NCI-H510A treated with DMSO at 0.1 percent for 48 hours (cell line): ENCODE results near the gene WDPCP.
"Not testable (repeated sequence)": the region's sequence is repeated elsewhere in the genome, so short reads cannot be mapped to it uniquely, and the experiment has no call there.

Source experiments
- DNase-seq: peaks from one replicate; lab custom pipeline; 2025; lab: John Stamatoyannopoulos, UW

WDPCP gene

DNA sequence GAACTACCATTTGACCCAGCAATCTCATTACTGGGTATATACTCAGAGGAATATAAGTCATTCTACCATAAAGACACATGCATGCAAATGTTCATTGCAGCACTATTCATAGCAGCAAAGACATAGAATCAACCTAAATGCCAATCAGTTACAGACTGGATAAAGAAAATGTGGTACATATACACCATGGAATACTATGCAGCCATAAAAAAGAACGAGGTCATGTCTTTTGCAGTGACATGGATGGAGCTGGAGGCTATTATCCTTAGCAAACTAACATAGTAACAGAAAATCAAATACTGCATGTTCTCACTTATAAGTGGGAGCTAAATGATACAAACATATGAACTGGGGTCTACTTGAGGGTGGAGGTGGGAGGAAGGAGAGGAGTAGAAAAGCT, 230.6 kb downstream of the WDPCP start:
- not testable (repeated sequence) for DNase-seq

DNA sequence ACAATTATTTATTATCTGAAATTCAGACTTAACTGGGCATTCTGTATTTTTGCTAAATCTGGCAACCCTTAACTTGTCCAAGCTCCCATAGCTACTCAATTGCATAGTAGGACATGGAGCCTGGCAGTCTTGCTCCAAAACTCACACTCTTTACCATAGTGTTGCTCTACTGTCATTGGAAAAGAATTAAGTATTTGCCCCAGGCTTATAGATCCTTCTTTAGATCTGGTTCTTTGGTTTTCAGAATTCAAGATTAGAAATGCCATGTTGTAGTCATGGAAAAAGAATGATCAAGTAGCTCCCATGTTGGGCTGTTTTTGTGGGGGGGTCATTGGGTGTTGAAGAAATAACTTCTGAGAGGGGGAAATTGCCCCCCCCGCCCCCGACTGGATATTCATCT, 240.9 kb downstream of the WDPCP start:
- no peak for DNase-seq

DNA sequence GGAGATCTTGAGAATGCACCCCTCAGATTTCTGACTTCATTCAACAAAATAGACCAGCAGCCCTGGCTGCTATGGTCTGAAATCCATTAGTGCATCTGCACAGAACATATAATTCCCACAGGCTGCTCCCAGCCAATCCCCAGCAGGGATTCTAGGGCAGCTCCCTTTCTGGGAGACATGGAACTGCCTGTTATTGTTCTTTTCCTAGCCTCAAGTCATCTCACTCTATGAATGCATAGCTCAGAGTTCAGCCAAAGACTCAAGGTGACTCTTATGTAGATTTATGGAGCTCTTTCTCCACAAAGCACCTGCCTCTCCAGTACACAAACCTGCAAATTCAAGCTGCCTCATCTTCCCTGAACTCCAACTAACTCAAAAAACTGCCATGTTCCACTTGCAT, 241.9 kb downstream of the WDPCP start:
- DNase-seq, result no peak

DNA sequence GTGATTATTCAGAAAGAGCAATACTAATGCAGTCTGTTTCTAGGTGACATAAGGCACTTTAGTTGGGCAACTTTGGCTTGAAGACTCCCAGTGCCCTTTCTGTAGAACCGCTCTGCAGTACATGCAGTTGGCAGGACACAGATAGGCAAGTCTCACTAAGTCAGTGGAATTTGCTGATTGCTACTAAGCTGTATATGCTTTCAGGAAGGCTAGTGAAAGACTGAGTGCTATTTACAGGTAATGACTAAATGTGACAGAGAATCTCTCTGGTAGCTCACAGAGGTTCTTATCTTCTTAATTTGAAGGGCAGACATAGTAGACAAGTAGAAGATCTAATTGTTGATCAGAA, 243.0 kb downstream of the WDPCP start:
- no peak for DNase-seq

DNA sequence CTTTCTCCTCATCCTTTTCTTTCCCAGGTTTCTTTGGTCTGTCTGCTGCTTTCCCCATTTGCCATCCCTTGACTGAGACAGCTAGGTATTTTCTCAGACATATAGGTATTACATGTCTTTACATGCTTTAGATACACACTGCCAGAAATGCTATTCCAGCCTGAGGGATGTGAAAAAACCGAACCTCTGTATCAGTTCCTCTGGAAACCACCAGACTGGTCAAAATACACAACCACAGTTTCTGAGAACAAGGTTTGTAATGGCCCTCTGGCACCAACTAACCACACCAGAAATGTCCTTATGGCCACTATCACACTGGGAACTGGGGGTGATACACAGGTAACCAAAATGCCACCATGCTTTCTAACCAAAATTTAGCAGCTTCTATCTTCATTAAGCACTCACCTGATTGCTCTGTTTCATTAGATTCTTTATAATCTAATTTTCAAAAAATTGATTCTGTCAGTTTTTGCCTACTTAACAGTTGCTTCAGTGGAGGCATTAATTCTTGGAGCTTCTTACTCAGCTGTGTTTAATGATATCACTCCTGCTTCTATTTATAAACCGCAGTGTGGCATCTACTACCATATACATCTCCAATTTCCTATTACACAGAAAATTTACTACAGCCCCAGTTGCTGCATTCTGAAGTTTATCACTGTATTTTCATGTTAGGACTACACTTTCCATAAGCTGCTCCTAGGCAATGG, 243.5 kb downstream of the WDPCP start:
- no peak for DNase-seq

DNA sequence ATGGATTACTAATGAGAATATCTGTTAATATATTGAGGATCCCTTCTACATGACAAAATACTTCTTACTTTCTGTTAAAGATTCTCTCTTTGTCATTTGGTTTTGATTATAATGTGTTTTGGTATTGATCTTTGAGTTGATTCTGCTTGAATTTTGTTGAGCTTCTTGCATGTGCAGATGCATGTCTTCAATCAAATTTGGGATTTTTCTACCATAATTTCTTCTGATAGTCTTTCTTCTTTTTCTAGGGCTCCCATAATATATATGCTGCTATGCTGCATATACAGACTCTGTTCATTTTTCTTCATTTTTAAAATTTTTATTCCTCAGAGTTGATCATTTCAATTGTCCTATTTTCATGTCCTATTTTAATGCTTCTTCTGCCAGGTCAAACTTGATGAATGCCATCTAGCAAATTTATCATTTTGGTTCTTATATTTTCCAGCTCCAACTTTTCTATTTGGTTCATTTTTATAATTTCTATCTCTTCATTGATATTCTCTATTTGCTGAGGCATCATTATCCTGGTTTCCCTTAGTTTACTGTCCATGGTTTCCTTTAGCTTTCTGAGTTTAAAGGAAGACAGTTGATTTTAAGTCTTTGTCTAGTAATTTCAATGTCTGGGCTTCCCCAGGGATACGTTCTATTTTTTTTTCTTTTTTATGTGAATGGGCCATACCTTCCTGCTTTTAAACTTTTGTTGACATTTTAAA, 244.7 kb downstream of the WDPCP start:
- no peak for DNase-seq

DNA sequence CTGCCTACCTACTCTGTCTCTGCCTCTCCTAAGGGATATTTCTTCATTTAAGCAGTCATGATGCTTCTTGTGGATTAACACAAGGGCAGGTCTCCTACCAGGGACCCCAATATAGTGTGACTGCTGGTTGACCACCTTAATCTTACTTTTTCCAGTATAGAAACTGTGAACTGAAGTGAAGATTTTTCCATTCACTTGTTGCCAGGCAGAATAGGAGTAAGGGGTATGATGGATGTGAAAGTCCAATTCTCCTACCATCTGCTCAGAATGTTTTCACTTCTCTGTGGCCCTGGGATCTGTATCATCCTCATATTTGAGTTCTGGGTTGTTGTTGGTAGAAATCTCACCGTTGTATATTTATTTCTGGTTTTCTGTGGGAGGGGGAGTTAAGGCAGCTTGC, 247.8 kb downstream of the WDPCP start:
- no peak for DNase-seq

DNA sequence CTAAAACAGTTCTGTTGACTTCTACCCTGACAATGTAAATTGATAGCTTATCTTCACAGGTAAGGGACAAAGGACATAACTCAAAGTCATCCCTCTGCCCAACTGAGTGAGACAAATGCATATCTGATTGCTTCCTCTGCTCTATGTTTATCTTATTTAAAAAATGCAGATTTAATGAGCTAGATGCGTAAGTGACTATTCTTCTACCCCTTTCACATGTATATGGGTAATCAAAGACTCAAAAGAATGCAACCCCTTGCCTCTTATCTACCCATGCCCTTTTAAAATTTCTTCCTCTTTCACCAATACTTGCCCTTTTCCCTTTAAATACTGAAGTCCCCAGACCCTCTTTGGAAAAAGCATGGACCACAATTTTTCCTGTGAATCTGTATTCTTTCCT, 253.4 kb downstream of the WDPCP start:
- DNase-seq, result no peak

DNA sequence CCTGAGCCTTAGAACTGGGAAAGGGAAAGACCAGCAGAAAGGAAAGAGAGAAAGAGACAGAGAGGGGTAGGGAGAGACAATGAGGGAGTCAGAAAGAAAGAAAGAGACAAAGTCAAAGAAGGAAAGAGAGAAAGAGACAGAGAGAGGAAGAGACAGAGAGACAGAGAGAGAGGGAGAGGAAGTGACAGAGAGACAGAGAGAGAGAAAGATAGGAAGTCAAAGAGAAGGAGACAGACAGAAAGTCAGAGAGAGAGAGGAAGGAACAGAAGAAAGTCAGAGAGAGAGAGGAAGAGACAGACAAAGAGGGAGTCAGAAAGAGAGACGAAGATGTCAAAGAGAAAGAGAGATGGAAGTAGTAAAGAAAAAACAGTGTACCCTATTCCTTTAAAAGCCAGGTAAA, 261.8 kb downstream of the WDPCP start:
- DNase-seq, result no peak

DNA sequence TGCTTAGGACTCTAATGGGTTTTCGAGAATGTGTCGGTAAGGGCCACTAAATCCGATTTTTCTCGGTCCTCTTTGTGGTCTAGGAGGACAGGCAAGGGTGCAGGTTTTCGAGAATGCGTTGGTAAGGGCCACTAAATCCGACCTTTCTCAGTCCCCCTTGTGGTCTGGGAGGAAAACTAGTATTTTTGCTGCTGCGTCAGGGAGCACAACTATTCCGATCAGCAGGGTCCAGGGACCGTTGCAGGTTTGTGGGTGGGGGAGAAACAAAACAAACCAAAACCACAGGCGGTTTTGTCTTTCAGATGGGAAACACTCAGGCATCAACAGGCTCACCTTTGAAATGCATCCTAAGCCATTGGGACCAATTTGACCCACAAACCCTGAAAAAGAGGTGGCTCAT, 264.6 kb downstream of the WDPCP start:
- DNase-seq, result not testable (repeated sequence)

DNA sequence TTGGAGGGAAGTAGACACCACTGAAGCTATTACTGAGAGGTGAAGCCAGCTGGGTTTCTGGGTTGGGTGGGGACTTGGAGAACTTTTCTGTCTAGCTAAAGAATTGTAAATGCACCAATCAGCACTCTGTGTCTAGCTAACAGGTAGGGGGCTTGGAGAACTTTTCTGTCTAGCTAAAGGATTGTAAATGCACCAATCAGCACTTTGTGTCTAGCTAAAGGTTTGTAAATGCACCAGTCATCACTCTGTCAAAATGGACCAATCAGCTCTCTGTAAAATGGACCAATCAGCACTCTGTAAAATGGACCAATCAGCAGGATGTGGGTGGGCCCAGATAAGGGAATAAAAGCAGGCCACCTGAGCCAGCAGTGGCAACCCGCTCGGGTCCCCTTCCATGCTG, 266.3 kb downstream of the WDPCP start:
- not testable (repeated sequence) for DNase-seq

DNA sequence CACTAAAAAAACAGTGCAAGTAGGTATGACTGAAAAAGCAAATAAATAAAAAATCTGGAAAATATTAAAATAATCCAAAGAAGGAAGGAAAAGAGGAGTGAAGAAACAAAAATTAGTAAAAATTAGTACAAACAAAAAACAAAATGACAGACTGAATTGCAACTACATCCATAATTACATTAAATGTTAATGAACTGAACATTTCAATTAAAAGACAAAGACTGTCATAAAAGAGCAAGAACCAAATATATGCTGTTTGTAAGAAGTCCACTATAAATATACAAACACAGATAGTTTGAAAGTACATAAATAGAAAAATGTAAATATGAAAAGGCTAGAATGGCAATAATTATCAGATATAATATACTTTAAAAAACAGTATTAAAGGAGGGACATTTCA, 267.6 kb downstream of the WDPCP start:
- DNase-seq, result no peak

DNA sequence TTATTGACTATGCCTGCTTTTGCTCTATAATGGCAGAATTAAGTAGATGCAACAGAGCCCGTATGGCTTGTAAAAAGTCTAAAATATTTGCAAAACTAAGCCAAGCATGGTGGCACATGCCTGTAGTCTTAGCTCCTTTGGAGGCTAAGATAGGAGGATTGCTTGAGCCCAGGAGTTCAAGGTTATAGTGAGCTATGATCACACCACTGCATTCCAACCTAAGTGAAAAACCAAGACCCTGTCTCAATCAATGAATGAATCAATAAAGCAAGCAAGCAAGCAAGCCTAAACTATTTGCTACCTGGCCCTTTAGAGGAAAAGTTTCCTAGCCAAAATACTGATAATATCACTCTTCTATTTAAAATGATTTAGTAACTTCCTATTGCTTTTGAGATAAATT, 277.7 kb downstream of the WDPCP start:
- no peak for DNase-seq

DNA sequence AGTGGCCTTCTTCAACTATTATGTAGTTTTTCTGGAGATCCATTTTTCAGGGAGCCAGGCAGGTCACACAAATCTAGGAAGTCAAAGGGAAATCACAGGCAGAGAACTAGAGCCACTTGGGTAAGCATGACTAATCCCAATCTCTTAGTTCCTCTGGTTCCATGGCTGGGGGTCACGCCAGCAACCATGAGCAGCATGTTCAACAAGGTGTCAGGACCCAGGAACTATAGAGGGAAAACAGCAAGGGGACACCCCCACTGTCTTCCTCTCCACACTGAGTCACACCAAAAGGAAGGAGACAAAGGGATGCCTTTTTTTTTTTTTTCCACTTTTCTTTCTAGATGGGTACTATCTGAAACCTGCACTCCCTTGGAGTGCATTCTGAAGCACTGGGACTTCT, 286.8 kb downstream of the WDPCP start:
- DNase-seq, result no peak

DNA sequence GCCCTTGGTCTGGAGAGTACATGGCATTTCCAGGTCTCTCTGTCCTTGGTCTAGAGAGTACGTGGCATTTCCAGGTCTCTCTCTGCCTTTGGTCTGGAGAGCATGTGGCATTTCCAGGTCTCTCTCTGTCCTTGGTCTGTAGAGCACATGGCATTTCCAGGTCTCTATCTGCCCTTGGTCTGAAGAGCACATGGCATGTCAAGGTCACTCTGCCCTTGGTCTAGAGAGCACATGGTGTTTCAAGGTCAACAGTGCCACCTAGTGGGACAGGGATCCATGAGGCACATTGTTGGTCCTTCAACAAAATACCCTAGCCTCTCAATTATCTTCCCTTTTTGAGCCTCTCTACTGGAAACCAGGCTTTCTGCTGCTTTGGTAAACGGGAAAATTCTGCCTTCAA, 287.4 kb downstream of the WDPCP start:
- no peak for DNase-seq

DNA sequence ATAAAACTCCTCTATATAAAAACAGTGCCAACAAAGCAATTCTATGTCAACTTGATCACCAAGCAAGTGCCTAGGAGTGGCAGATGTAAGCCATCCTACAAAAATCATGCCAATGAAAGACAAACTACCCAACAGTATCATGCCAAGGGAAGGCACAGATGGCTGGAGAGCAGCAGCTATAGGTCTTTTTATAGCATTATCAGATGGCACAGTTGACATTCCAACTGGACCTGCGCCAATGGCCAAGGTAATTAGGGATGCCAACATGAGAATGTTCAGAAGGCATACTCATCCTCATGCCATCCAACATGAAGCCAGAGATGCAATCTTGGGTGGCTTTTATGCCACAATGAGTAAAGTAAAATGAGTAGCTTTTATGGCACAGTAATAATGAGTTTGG, 300.3 kb downstream of the WDPCP start:
- DNase-seq, result no peak

DNA sequence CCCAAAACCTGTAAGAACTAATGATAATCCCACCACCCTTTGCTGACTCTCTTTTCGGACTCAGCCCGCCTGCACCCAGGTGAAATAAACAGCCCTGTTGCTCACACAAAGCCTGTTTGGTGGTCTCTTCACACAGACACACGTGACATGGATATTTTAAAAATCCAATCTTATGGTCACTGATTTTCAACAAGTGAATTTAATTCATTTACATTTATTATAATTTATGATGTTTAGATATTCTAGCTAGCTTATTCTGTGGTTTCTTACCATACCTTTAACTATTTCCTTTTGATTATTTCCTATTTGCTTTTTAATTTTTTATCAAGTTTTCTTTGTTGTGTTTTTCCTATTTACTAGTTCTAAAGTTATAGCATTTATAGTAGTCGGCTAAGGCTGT, 301.8 kb downstream of the WDPCP start:
- not testable (repeated sequence) for DNase-seq

DNA sequence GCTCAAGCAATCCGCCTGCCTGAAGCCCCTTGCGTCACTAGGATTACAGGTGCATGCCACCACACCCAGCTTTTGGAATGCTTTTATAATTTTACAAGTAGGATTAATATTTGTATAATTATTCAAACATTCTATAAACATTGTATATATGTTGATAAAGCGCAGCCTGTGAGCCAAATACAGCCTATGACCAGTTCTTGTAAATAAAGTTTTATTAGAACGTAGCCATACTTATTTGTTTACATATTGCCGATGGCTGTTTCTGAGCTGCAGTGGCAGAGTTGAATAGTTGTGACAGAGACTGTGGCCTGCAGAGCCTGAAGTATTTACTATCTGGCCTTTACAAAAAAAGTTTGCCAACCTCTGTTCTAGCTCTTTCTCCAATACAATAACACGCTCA, 305.0 kb downstream of the WDPCP start:
- DNase-seq, result no peak

DNA sequence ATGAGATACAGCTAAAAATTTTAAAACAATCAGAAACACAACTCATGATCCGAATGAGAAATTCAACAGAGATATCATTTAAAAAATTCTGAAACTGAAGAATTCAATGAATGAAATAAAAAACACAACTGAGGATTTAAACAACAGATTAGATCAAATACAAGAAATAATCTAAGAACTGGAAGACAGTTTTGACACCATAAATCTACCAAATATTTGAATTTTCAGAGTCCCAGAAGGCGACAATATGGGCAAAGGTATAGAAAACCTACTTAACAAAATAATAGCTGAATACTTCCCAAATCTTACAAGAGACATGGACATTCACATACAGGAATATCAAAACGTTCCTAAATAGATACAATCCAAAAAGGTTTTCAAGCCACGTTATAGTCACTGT, 315.7 kb downstream of the WDPCP start:
- no peak for DNase-seq

DNA sequence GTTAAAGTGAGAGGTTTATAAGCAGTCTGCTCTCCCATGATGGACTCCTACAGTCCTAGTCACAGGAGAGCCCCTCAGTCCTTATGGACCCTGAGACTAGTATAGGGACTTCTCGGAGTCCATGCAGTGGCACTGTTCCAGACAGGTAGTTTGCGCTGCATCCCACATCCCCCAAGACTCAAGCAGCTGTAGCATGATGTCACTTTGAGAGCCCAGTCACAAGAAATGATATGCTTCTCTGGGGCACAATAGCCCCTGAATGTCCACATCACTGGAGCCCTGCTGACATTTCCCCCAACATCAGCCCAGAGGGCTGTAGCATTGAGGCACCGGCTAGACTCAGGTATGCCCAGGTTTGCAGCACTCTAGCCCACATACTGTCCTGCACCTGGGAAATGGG, 317.6 kb downstream of the WDPCP start:
- no peak for DNase-seq

DNA sequence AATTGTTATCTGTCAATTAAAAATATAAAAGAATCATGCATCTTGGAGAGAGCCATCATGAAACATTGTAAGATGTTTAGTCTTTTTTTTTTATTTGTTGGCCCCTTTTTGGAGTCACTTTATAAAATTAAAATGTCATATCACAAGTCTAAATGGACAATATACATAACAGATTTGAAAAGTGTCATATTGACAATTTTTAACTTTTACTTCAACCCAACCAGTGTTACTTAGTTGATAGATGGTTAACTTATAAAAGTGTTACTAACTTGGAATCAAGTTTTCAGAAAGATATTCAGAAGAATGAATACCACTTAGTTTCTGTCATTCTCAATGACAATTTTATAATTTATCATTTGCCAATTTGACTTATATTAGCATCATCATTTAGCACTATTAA, 319.3 kb downstream of the WDPCP start:
- DNase-seq, result no peak

DNA sequence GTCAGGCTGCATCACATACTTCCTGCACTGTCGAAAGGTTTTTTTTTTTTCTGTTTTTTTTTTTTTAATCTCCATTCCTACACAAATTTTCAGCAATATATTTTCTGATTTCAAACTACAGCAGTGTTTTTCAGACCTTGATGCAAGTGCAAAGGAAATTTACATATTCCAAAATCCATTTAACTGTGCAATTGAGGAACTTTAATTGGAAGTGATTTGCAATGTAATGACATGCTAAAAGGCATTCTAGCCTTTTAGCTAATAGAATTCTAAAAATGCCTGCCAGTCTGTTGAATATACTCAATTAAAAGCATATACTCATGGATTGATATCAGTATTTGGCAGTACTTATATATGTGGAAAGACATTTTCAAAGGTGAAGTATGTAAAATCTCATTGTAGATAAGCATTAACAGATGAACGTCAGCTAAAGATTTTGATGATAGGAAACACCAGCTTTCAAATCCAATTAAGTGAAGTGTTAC, 327.1 kb downstream of the WDPCP start:
- DNase-seq, result no peak

DNA sequence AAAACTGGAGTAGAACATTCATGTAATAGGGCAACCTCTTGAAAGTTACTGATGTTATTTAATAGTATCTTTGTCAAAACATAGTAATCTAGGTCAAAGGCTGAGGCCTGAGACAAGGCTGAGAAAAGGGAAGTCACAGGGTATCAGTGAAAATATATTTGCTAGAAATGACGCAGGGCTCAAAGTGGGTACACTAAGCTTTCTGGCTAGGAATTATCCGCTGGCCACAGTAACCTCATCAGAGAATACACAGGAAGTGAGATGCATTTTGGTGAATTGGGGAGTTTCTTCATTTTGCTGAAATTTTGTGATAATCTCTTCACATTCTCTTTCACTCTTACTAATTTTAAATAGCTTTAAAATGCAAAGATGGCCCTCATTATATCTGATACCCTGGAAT, 330.8 kb downstream of the WDPCP start:
- DNase-seq, result no peak

DNA sequence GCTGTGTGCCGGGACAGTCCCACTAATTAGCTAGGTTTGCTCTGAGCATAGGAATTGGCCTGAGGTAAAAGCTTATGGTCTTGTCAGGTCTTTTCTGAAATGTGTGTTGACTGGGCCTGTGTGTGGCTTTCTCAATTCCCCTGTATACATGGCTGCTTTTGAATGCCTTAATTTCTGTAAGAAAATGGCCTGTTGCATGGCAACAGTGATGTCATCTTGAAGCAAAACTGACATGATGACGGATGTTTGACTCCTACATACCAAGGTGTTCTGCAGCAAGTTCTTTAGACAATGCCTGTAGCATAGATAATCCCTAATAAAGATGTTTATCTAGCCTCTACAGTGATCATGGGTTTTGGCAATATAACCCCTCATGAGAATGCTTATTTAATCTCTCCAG, 339.1 kb downstream of the WDPCP start:
- no peak for DNase-seq
